ENCODE measurements around the gene FAM47E. TPM values are rescaled to one million over a fixed set of nuclear protein-coding genes. Genes with fewer than 3 reads are reported as not detected.

FAM47E gene
- total and polyA plus RNA-seq, 2 of the 13 experiments (the other 11 are each of a cell fraction or from before 2014, with no cell fraction given): 0.33 to 0.66 TPM

DNA sequence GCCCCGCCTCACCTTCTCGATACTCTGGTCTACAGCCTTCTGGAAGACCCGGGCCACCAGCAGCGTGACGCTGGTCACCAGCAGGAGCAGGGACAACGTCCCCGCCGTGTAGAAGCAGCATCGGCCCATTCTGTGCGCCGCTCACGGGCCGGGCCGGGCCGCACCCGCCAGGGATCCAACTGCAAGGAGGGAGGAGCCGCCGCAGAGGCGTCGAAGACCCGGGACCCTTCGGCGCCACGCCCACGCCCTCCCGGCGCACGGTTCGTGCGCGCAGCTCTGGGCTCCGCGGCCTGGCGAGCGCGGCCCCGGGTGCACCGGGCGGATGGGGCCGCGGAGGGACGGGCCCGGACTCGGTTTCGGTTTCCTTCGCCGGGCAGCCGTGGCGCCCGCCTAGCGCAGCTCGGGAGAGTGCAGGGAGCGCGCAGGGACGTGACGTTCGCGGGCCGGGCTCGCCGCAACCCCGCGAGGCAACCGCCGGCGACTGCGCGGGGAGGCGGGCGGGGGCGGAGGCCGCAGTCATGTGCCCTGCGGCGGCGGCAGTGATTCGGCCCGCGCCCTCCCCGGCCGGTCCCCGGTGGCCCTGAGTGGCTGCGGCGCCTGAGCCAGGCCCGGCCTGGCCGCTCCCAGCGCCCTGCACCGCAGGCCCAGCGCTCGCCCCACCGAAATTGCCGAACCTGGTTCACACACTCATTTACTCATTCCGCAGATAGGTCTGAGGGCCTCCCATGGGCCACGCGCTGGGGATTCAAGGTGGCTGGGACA lies 37.9 kb upstream of the FAM47E start, which contains the start of gene SCARB2 (continued):
- TF ChIP-seq, protein P1, sequence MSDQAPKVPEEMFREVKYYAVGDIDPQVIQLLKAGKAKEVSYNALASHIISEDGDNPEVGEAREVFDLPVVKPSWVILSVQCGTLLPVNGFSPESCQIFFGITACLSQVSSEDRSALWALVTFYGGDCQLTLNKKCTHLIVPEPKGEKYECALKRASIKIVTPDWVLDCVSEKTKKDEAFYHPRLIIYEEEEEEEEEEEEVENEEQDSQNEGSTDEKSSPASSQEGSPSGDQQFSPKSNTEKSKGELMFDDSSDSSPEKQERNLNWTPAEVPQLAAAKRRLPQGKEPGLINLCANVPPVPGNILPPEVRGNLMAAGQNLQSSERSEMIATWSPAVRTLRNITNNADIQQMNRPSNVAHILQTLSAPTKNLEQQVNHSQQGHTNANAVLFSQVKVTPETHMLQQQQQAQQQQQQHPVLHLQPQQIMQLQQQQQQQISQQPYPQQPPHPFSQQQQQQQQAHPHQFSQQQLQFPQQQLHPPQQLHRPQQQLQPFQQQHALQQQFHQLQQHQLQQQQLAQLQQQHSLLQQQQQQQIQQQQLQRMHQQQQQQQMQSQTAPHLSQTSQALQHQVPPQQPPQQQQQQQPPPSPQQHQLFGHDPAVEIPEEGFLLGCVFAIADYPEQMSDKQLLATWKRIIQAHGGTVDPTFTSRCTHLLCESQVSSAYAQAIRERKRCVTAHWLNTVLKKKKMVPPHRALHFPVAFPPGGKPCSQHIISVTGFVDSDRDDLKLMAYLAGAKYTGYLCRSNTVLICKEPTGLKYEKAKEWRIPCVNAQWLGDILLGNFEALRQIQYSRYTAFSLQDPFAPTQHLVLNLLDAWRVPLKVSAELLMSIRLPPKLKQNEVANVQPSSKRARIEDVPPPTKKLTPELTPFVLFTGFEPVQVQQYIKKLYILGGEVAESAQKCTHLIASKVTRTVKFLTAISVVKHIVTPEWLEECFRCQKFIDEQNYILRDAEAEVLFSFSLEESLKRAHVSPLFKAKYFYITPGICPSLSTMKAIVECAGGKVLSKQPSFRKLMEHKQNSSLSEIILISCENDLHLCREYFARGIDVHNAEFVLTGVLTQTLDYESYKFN (CRISPR knock-in tag; conservative IDR thresholded peaks at IDR 0.05): no peak
- TF ChIP-seq POLR2AphosphoS5 (IDR thresholded peaks at IDR 0.05; ENCODE audit: low read depth, low read length) (peak; percentile 45), FOXO4 (CRISPR knock-in tag; conservative IDR thresholded peaks at IDR 0.05) (no peak), GLI4 (CRISPR knock-in tag; IDR thresholded peaks at IDR 0.05; ENCODE audit: borderline replicate concordance) (no peak), SALL1 (CRISPR knock-in tag; IDR thresholded peaks at IDR 0.05) (peak; percentile 59; the same call in 1 of the 2 replicates), RCOR2 (CRISPR knock-in tag; IDR thresholded peaks at IDR 0.05) (no peak), PAF1 (CRISPR knock-in tag; IDR thresholded peaks at IDR 0.05) (no peak), ZNF430 (CRISPR knock-in tag; IDR thresholded peaks at IDR 0.05) (no peak; the same call in 1 of the 2 replicates), SRSF9 (IDR thresholded peaks at IDR 0.05; ENCODE audit: borderline replicate concordance, insufficient read depth, low read depth, low read length, poor library complexity, severe bottlenecking) (no peak), FOXK1 (CRISPR knock-in tag; IDR thresholded peaks at IDR 0.05; ENCODE audit: borderline replicate concordance, low read depth) (no peak), KAT7 (CRISPR knock-in tag; IDR thresholded peaks at IDR 0.05; ENCODE audit: borderline replicate concordance) (peak; percentile 58; the same call in 1 of the 2 replicates), ZKSCAN5 (CRISPR knock-in tag; IDR thresholded peaks at IDR 0.05) (0 out of 2 replicates have a peak, but pooled peaks have one; percentile 45), KAT8 (CRISPR knock-in tag; IDR thresholded peaks at IDR 0.05) (no peak), ZNF713 (CRISPR knock-in tag; IDR thresholded peaks at IDR 0.05) (no peak), SUZ12 (IDR thresholded peaks at IDR 0.05; ENCODE audit: low read depth, low read length) (no peak), ZNF44 (CRISPR knock-in tag; IDR thresholded peaks at IDR 0.05) (peak; percentile 44; the same call in 1 of the 2 replicates), ZNF703 (CRISPR knock-in tag; IDR thresholded peaks at IDR 0.05; ENCODE audit: borderline replicate concordance) (no peak; the same call in 1 of the 2 replicates)
- TF ChIP-seq, protein P2, sequence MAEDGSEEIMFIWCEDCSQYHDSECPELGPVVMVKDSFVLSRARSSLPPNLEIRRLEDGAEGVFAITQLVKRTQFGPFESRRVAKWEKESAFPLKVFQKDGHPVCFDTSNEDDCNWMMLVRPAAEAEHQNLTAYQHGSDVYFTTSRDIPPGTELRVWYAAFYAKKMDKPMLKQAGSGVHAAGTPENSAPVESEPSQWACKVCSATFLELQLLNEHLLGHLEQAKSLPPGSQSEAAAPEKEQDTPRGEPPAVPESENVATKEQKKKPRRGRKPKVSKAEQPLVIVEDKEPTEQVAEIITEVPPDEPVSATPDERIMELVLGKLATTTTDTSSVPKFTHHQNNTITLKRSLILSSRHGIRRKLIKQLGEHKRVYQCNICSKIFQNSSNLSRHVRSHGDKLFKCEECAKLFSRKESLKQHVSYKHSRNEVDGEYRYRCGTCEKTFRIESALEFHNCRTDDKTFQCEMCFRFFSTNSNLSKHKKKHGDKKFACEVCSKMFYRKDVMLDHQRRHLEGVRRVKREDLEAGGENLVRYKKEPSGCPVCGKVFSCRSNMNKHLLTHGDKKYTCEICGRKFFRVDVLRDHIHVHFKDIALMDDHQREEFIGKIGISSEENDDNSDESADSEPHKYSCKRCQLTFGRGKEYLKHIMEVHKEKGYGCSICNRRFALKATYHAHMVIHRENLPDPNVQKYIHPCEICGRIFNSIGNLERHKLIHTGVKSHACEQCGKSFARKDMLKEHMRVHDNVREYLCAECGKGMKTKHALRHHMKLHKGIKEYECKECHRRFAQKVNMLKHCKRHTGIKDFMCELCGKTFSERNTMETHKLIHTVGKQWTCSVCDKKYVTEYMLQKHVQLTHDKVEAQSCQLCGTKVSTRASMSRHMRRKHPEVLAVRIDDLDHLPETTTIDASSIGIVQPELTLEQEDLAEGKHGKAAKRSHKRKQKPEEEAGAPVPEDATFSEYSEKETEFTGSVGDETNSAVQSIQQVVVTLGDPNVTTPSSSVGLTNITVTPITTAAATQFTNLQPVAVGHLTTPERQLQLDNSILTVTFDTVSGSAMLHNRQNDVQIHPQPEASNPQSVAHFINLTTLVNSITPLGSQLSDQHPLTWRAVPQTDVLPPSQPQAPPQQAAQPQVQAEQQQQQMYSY (CRISPR knock-in tag; IDR thresholded peaks at IDR 0.05): no peak
- TF ChIP-seq, protein P3, sequence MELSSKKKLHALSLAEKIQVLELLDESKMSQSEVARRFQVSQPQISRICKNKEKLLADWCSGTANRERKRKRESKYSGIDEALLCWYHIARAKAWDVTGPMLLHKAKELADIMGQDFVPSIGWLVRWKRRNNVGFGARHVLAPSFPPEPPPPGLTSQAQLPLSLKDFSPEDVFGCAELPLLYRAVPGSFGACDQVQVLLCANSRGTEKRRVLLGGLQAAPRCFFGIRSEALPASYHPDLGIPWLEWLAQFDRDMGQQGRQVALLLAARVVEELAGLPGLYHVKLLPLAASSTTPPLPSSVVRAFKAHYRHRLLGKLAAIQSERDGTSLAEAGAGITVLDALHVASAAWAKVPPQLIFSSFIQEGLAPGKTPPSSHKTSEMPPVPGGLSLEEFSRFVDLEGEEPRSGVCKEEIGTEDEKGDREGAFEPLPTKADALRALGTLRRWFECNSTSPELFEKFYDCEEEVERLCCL (CRISPR knock-in tag; IDR thresholded peaks at IDR 0.05; ENCODE audit: borderline replicate concordance): 0 out of 2 replicates have a peak, but pooled peaks have one; percentile 57
